Pancreas (tissue), 10 donors: ENCODE results near the gene MCEE. TPM values are rescaled to one million over a fixed set of nuclear protein-coding genes. Genes with fewer than 3 reads are reported as not detected.

Source experiments
- ATAC-seq, 4 donors: fragments of 200-7000 bp; cut with Tn5 transposase; one replicate each; pipeline versions ENCODE4 v1.8.0 to v1.9.1; 2020; ENCODE audit warnings: mild to moderate bottlenecking in 4 of 4, moderate library complexity in 4 of 4
- DNase-seq, 6 donors: peaks; one replicate each; pipeline ENCODE4 v3.0.0-alpha.2; 2020
- FAIRE-seq: peaks from 2 replicates; lab custom pipeline; 2012; peaks lifted over from hg19 to GRCh38; lab: Jason Lieb, UNC
- H3K27ac ChIP-seq, 4 donors: fragments of 200-600 bp; sonication (generic); 1 replicate in 3 of 4; 2 replicates in 1 of 4; pipeline versions ENCODE4 v1.5.0 to v1.8.0; 2020
- H3K27me3 ChIP-seq, 4 donors: fragments of 200-600 bp; one replicate each; pipeline ENCODE4 v1.8.0; 2021
- H3K36me3 ChIP-seq, 3 donors: fragments of 200-600 bp; sonication (generic) in 1 of 3; one replicate each; pipeline versions ENCODE4 v1.5.0 to v1.8.0; 2020 to 2021
- H3K4me1 ChIP-seq, 3 donors: fragments of 200-600 bp; one replicate each; pipeline ENCODE4 v1.8.0; 2021
- H3K4me3 ChIP-seq, 4 donors: fragments of 200-600 bp; sonication (generic) in 2 of 4; one replicate each; pipeline versions ENCODE4 v1.5.0 to v1.8.0; 2020 to 2021
- H3K9me3 ChIP-seq, 4 donors: fragments of 200-600 bp; one replicate each; pipeline ENCODE4 v1.8.0; 2021
- CTCF ChIP-seq, 4 donors: fragments of 200-600 bp; sonication (generic) in 3 of 4; IDR thresholded peaks; one replicate each; pipeline versions ENCODE4 v1.5.0 to v1.8.0; 2021; ENCODE audit warnings: antibody characterized with exemption in 4 of 4
- WGBS, 2 donors: extraction: QIAGEN DNeasy Blood & Tissue Kit; methylation state at CpG; one replicate each; pipeline ENCODE4 v1.1.7; 2013; 5-methylcytosine and 5-hydroxymethylcytosine counted together
- intact Hi-C, 3 donors: fragments of 100-400 bp; cut with DNase I; formaldehyde crosslinking; loops; one replicate each; pipeline versions ENCODE4 v1.11.1 to v1.14.2; 2022
- polyA plus RNA-seq, 2 donors: library from polyadenylated mRNA; stranded (reverse); fragments of 200-250 nt; gene quantifications; one replicate each; pipeline ENCODE4 v1.2.3, GENCODE V29; 2013
- total RNA-seq, 6 donors: library from RNA; stranded (reverse); fragmentation: NEBNext Ultra II Directional in 4 of 6; extraction: Animal tissue kit (Norgen Biotek cat#: 25700) in 4 of 6; gene quantifications; one replicate each; pipeline versions ENCODE4 v1.2.1 to v1.2.4, GENCODE V29; 2021 to 2023
- donor health status: healthy with polysubstance abuse.
- donor health status: DM: no; HTN: no; CAD: no; lungs with moderate emphysema.
- donor health status: DM: no; HTN: no; CAD: no.
- donor health status: control.
- donor health status: control.
- donor health status: Bipolar disorder and iron deficiency.
- donor health status: DM: yes; HTN: yes; CAD: no.
- donor health status: DM: no; HTN: no; CAD: no.
- donor health status: DM: no; HTN: no; CAD: no.
- donor health status: DM: yes; HTN: yes; CAD: no.

Gene MCEE
- total and polyA plus RNA-seq, 8 donors = 15.0 to 28.5 (median 16.7) TPM

- TF ChIP-seq CTCF (IDR thresholded peaks at IDR 0.05) = no peak
- H3K27ac ChIP-seq = no peak overlapping the region
- H3K4me1 ChIP-seq = peaks cover 0 to 3% (median 0%) of the 10 kb centered on the region in 3 donors
- H3K27me3 ChIP-seq = no peaks in the 10 kb centered on the region
- intact Hi-C loops = no loop called here
- H3K36me3 ChIP-seq = no peaks in the 10 kb centered on the region
- no peak for DNase-seq
- no peak overlapping the region for H3K4me3 ChIP-seq
- WGBS, 2 donors = 32 to 61% methylated on average over 1 of the region's 1 CpG
- FAIRE-seq = no peak
- no peaks in the 10 kb centered on the region for H3K9me3 ChIP-seq
- ATAC-seq = no peak
These were observed 66.8 kb downstream of the MCEE start for GRCh38 chr2:71063216-71063615.

- no peaks in the 10 kb centered on the region for H3K27me3 ChIP-seq
- TF ChIP-seq CTCF (IDR thresholded peaks at IDR 0.05) = no peak
These were observed 69.2 kb downstream of the MCEE start for GRCh38 chr2:71060871-71061270.

GRCh38 chr2:71060211-71060610 lies 69.8 kb downstream of the MCEE start:
- no peak for FAIRE-seq
- Histone ChIP-seq H3K4me1 (no peaks in the 10 kb centered on the region), H3K27ac (no peak overlapping the region), H3K4me3 (no peak overlapping the region), H3K9me3 (no peaks in the 10 kb centered on the region), H3K27me3 (no peaks in the 10 kb centered on the region), H3K36me3 (no peaks in the 10 kb centered on the region)
- no peak for DNase-seq
- WGBS, 2 donors = 76 to 80% methylated on average over 2 of the region's 2 CpGs
- ATAC-seq = no peak
- intact Hi-C loops = no loop called here
- TF ChIP-seq CTCF (IDR thresholded peaks at IDR 0.05) = no peak

More at GRCh38 chr2:71060871-71061270, 69.2 kb downstream of the MCEE start:
- no peaks in the 10 kb centered on the region for H3K9me3 ChIP-seq
- H3K36me3 ChIP-seq = no peaks in the 10 kb centered on the region
- no peaks in the 10 kb centered on the region for H3K4me1 ChIP-seq
- H3K27ac ChIP-seq = no peak overlapping the region
- WGBS, 2 donors = 58 to 74% methylated on average over 3 of the region's 3 CpGs
- ATAC-seq = no peak
- no peak for DNase-seq
- intact Hi-C loops = no loop called here
- FAIRE-seq = no peak
- H3K4me3 ChIP-seq = no peak overlapping the region

Other genes with a start within 250 kb of the MCEE start
- 1 to 10 TPM in 4 of 6 donors, under 1 TPM in 2; 0.83 to 2.0 (median 1.2) TPM for gene VAX2, start 229.7 kb downstream of the MCEE start, total RNA-seq
- gene VAX2, start 229.7 kb downstream of the MCEE start, polyA plus RNA-seq = 1 to 10 TPM; 3.5 to 7.0 TPM
- gene ATP6V1B1, start 194.3 kb downstream of the MCEE start, total RNA-seq = 1 to 10 TPM; 1.4 to 3.1 (median 2.4) TPM
- gene ATP6V1B1, start 194.3 kb downstream of the MCEE start, polyA plus RNA-seq = 10 to 100 TPM; 10.9 to 17.0 TPM
- 1 to 10 TPM; 3.5 to 9.0 (median 5.6) TPM for gene ANKRD53, start 151.6 kb downstream of the MCEE start, total RNA-seq
- 10 to 100 TPM in 1 of 2 donors, 1 to 10 TPM in 1; 7.8 to 10.2 TPM for gene ANKRD53, start 151.6 kb downstream of the MCEE start, polyA plus RNA-seq
- 10 to 100 TPM; 37.5 to 46.2 (median 43.7) TPM for gene TEX261, start 135.4 kb downstream of the MCEE start, total RNA-seq
- 10 to 100 TPM; 19.0 to 24.9 TPM for gene TEX261, start 135.4 kb downstream of the MCEE start, polyA plus RNA-seq
- 10 to 100 TPM; 38.9 to 83.2 (median 54.4) TPM for gene NAGK, start 61.6 kb downstream of the MCEE start, total RNA-seq
- 100 to 1,000 TPM; 136 to 138 TPM for gene NAGK, start 61.6 kb downstream of the MCEE start, polyA plus RNA-seq
- gene MPHOSPH10, start 405 bp upstream of the MCEE start, total RNA-seq = 10 to 100 TPM; 11.6 to 17.6 (median 14.4) TPM
- gene MPHOSPH10, start 405 bp upstream of the MCEE start, polyA plus RNA-seq = 10 to 100 TPM; 14.5 to 22.5 TPM
- gene PAIP2B, start 96.9 kb upstream of the MCEE start, total RNA-seq = 10 to 100 TPM; 30.4 to 67.4 (median 51.1) TPM
- 10 to 100 TPM in 1 of 2 donors, 1 to 10 TPM in 1; 9.0 to 12.9 TPM for gene PAIP2B, start 96.9 kb upstream of the MCEE start, polyA plus RNA-seq
- 10 to 100 TPM; 35.4 to 73.4 (median 51.6) TPM for gene ZNF638, start 201.6 kb upstream of the MCEE start, total RNA-seq
- gene ZNF638, start 201.6 kb upstream of the MCEE start, polyA plus RNA-seq = 100 to 1,000 TPM; 103 to 117 TPM